ENCODE measurements around the gene RSRC2.
"Not testable (repeated sequence)": the region's sequence is repeated elsewhere in the genome, so short reads cannot be mapped to it uniquely, and the experiment has no call there.

- not testable (repeated sequence) for TF ChIP-seq POLR2A (IDR thresholded peaks at IDR 0.05; ENCODE audit: low read length); GATA1 (IDR thresholded peaks at IDR 0.05; ENCODE audit: low read depth, low read length)
Observed at GRCh38 chr12:122513028-122513427, 13.7 kb downstream of the RSRC2 start.

Data from erythroblast (primary cell).